ENCODE data around the gene NDUFS6.
"Not testable (repeated sequence)": the region's sequence is repeated elsewhere in the genome, so short reads cannot be mapped to it uniquely, and the experiment has no call there.

The NDUFS6 gene

GRCh38 chr5:1789438-1789833, 11.8 kb upstream of the NDUFS6 start:
- not testable (repeated sequence) for H3K27me3 ChIP-seq (ENCODE audit: control insufficient read depth in 2 of 2, insufficient read depth in 2 of 2, low read length in 2 of 2); H3K4me3 ChIP-seq (ENCODE audit: low read length in 2 of 2); H3K4me1 ChIP-seq (ENCODE audit: control insufficient read depth in 2 of 2, insufficient read depth in 2 of 2, low read length in 2 of 2); H3K36me3 ChIP-seq (ENCODE audit: control insufficient read depth in 2 of 2, insufficient read depth in 2 of 2, low read length in 2 of 2); H3K27ac ChIP-seq (ENCODE audit: low read depth in 2 of 2, low read length in 2 of 2); H3K9ac ChIP-seq (ENCODE audit: low read depth in 1 of 2, low read length in 2 of 2); H3K9me3 ChIP-seq (ENCODE audit: control insufficient read depth in 2 of 2, low read length in 2 of 2)

- no peaks in the 10 kb centered on the region for H3K36me3 ChIP-seq (ENCODE audit: control insufficient read depth in 2 of 2, insufficient read depth in 2 of 2, low read length in 2 of 2)
- H3K9ac ChIP-seq (ENCODE audit: low read depth in 1 of 2, low read length in 2 of 2): no peak overlapping the region
- H3K4me1 ChIP-seq (ENCODE audit: control insufficient read depth in 2 of 2, insufficient read depth in 2 of 2, low read length in 2 of 2): no peaks in the 10 kb centered on the region
- H3K9me3 ChIP-seq (ENCODE audit: control insufficient read depth in 2 of 2, low read length in 2 of 2): no peaks in the 10 kb centered on the region
- H3K27ac ChIP-seq (ENCODE audit: low read depth in 2 of 2, low read length in 2 of 2): no peak overlapping the region
- H3K27me3 ChIP-seq (ENCODE audit: control insufficient read depth in 2 of 2, insufficient read depth in 2 of 2, low read length in 2 of 2): peaks cover 0 to 2% of the 10 kb centered on the region in 2 donors
- H3K4me3 ChIP-seq (ENCODE audit: low read length in 2 of 2): no peak overlapping the region
Observed at GRCh38 chr5:1789834-1790471, 11.3 kb upstream of the NDUFS6 start.

DNA sequence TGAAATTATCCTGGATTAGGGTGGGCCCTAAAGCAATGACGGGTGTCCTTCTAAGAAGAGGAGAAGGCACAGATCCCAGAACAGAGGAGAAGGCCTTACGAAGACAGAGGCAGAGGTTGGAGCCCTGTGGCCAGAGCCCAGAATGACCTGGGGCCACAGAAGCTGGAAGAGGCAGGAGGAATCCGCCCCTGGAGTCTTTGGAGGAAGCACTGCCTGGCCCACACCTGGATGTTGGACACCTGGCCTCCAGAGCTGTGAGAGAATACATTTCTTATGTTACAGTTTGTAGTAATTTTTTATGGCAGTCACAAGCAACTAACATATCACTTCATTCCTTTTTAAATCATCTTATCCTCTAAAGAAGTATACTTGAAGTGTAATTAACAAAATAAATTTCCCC, 10.0 kb upstream of the NDUFS6 start:
- H3K9ac ChIP-seq (ENCODE audit: low read depth in 1 of 2, low read length in 2 of 2): no peak overlapping the region
- H3K27ac ChIP-seq (ENCODE audit: low read depth in 2 of 2, low read length in 2 of 2): no peak overlapping the region
- no peaks in the 10 kb centered on the region for H3K9me3 ChIP-seq (ENCODE audit: control insufficient read depth in 2 of 2, low read length in 2 of 2)
- H3K27me3 ChIP-seq (ENCODE audit: control insufficient read depth in 2 of 2, insufficient read depth in 2 of 2, low read length in 2 of 2): peaks cover 0 to 2% of the 10 kb centered on the region in 2 donors
- no peaks in the 10 kb centered on the region for H3K4me1 ChIP-seq (ENCODE audit: control insufficient read depth in 2 of 2, insufficient read depth in 2 of 2, low read length in 2 of 2)
- H3K4me3 ChIP-seq (ENCODE audit: low read length in 2 of 2): no peak overlapping the region
- no peaks in the 10 kb centered on the region for H3K36me3 ChIP-seq (ENCODE audit: control insufficient read depth in 2 of 2, insufficient read depth in 2 of 2, low read length in 2 of 2)

DNA sequence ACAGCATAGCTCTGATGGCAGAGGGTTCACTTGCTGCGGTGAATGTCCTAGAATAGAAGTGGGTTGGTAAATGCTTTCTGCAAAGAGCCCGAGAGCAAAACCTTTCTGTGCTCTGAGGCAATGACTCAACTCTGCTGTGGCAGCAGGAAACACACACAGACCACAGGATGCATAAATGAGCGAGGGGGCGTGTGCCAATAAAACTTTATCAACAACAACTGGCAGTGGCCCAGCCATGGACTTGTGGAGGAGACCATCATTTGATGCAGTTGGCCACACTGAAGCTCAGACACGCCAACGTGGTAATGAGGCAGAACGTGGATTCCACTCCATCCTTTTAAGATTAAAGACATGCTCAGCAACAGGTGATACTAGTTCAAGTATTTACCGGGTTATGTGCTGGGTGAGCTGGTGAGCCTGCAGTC, 8.4 kb upstream of the NDUFS6 start:
- Histone ChIP-seq H3K9me3 (ENCODE audit: control insufficient read depth in 2 of 2, low read length in 2 of 2) (no peaks in the 10 kb centered on the region), H3K27me3 (ENCODE audit: control insufficient read depth in 2 of 2, insufficient read depth in 2 of 2, low read length in 2 of 2) (peaks cover 0 to 2% of the 10 kb centered on the region in 2 donors), H3K4me3 (ENCODE audit: low read length in 2 of 2) (peak overlapping the region in 1 of 2 donors; percentile 29), H3K27ac (ENCODE audit: low read depth in 2 of 2, low read length in 2 of 2) (peak overlapping the region; percentile 39 to 75), H3K9ac (ENCODE audit: low read depth in 1 of 2, low read length in 2 of 2) (no peak overlapping the region), H3K36me3 (ENCODE audit: control insufficient read depth in 2 of 2, insufficient read depth in 2 of 2, low read length in 2 of 2) (peaks cover 6 to 13% of the 10 kb centered on the region in 2 donors), H3K4me1 (ENCODE audit: control insufficient read depth in 2 of 2, insufficient read depth in 2 of 2, low read length in 2 of 2) (peaks cover 0 to 4% of the 10 kb centered on the region in 2 donors)

GRCh38 chr5:1793301-1793740, 7.9 kb upstream of the NDUFS6 start:
- H3K27me3 ChIP-seq (ENCODE audit: control insufficient read depth in 2 of 2, insufficient read depth in 2 of 2, low read length in 2 of 2): peaks cover 0 to 2% of the 10 kb centered on the region in 2 donors
- peak overlapping the region; percentile 39 to 75 for H3K27ac ChIP-seq (ENCODE audit: low read depth in 2 of 2, low read length in 2 of 2)
- H3K9ac ChIP-seq (ENCODE audit: low read depth in 1 of 2, low read length in 2 of 2): no peak overlapping the region
- H3K9me3 ChIP-seq (ENCODE audit: control insufficient read depth in 2 of 2, low read length in 2 of 2): no peaks in the 10 kb centered on the region
- H3K36me3 ChIP-seq (ENCODE audit: control insufficient read depth in 2 of 2, insufficient read depth in 2 of 2, low read length in 2 of 2): peaks cover 6 to 18% of the 10 kb centered on the region in 2 donors
- peak overlapping the region in 1 of 2 donors; percentile 29 for H3K4me3 ChIP-seq (ENCODE audit: low read length in 2 of 2)
- H3K4me1 ChIP-seq (ENCODE audit: control insufficient read depth in 2 of 2, insufficient read depth in 2 of 2, low read length in 2 of 2): peaks cover 0 to 4% of the 10 kb centered on the region in 2 donors

GRCh38 chr5:1793966-1794900, 7.0 kb upstream of the NDUFS6 start:
- peaks cover 6 to 19% of the 10 kb centered on the region in 2 donors for H3K36me3 ChIP-seq (ENCODE audit: control insufficient read depth in 2 of 2, insufficient read depth in 2 of 2, low read length in 2 of 2)
- H3K27ac ChIP-seq (ENCODE audit: low read depth in 2 of 2, low read length in 2 of 2): peak overlapping the region in 1 of 2 donors; percentile 75
- H3K4me1 ChIP-seq (ENCODE audit: control insufficient read depth in 2 of 2, insufficient read depth in 2 of 2, low read length in 2 of 2): peaks cover 6 to 8% of the 10 kb centered on the region in 2 donors
- no peak overlapping the region for H3K9ac ChIP-seq (ENCODE audit: low read depth in 1 of 2, low read length in 2 of 2)
- H3K9me3 ChIP-seq (ENCODE audit: control insufficient read depth in 2 of 2, low read length in 2 of 2): no peaks in the 10 kb centered on the region
- H3K27me3 ChIP-seq (ENCODE audit: control insufficient read depth in 2 of 2, insufficient read depth in 2 of 2, low read length in 2 of 2): peaks cover 0 to 2% of the 10 kb centered on the region in 2 donors
- H3K4me3 ChIP-seq (ENCODE audit: low read length in 2 of 2): no peak overlapping the region

GRCh38 chr5:1794901-1795290, 6.3 kb upstream of the NDUFS6 start:
- peaks cover 0 to under 1% of the 10 kb centered on the region in 2 donors for H3K27me3 ChIP-seq (ENCODE audit: control insufficient read depth in 2 of 2, insufficient read depth in 2 of 2, low read length in 2 of 2)
- H3K4me1 ChIP-seq (ENCODE audit: control insufficient read depth in 2 of 2, insufficient read depth in 2 of 2, low read length in 2 of 2): peaks cover 7 to 8% of the 10 kb centered on the region in 2 donors
- peaks cover 6 to 19% of the 10 kb centered on the region in 2 donors for H3K36me3 ChIP-seq (ENCODE audit: control insufficient read depth in 2 of 2, insufficient read depth in 2 of 2, low read length in 2 of 2)
- no peak overlapping the region for H3K9ac ChIP-seq (ENCODE audit: low read depth in 1 of 2, low read length in 2 of 2)
- no peaks in the 10 kb centered on the region for H3K9me3 ChIP-seq (ENCODE audit: control insufficient read depth in 2 of 2, low read length in 2 of 2)
- H3K4me3 ChIP-seq (ENCODE audit: low read length in 2 of 2): no peak overlapping the region
- H3K27ac ChIP-seq (ENCODE audit: low read depth in 2 of 2, low read length in 2 of 2): no peak overlapping the region

- peaks cover 6 to 19% of the 10 kb centered on the region in 2 donors for H3K36me3 ChIP-seq (ENCODE audit: control insufficient read depth in 2 of 2, insufficient read depth in 2 of 2, low read length in 2 of 2)
- H3K4me1 ChIP-seq (ENCODE audit: control insufficient read depth in 2 of 2, insufficient read depth in 2 of 2, low read length in 2 of 2): peaks cover 13% of the 10 kb centered on the region in 2 donors
- H3K9me3 ChIP-seq (ENCODE audit: control insufficient read depth in 2 of 2, low read length in 2 of 2): no peaks in the 10 kb centered on the region
- H3K9ac ChIP-seq (ENCODE audit: low read depth in 1 of 2, low read length in 2 of 2): no peak overlapping the region
- no peak overlapping the region for H3K4me3 ChIP-seq (ENCODE audit: low read length in 2 of 2)
- no peaks in the 10 kb centered on the region for H3K27me3 ChIP-seq (ENCODE audit: control insufficient read depth in 2 of 2, insufficient read depth in 2 of 2, low read length in 2 of 2)
- no peak overlapping the region for H3K27ac ChIP-seq (ENCODE audit: low read depth in 2 of 2, low read length in 2 of 2)
Observed at GRCh38 chr5:1795506-1795905, 5.7 kb upstream of the NDUFS6 start.

GRCh38 chr5:1795931-1796330, 5.3 kb upstream of the NDUFS6 start:
- Histone ChIP-seq H3K9me3 (ENCODE audit: control insufficient read depth in 2 of 2, low read length in 2 of 2) (no peaks in the 10 kb centered on the region), H3K9ac (ENCODE audit: low read depth in 1 of 2, low read length in 2 of 2) (no peak overlapping the region), H3K27me3 (ENCODE audit: control insufficient read depth in 2 of 2, insufficient read depth in 2 of 2, low read length in 2 of 2) (no peaks in the 10 kb centered on the region), H3K4me1 (ENCODE audit: control insufficient read depth in 2 of 2, insufficient read depth in 2 of 2, low read length in 2 of 2) (peaks cover 16 to 17% of the 10 kb centered on the region in 2 donors), H3K4me3 (ENCODE audit: low read length in 2 of 2) (no peak overlapping the region), H3K27ac (ENCODE audit: low read depth in 2 of 2, low read length in 2 of 2) (no peak overlapping the region), H3K36me3 (ENCODE audit: control insufficient read depth in 2 of 2, insufficient read depth in 2 of 2, low read length in 2 of 2) (peaks cover 6 to 19% of the 10 kb centered on the region in 2 donors)

Data from mucosa of rectum (tissue), 2 donors.